Parathyroid adenoma (tissue), 2 donors: Measurements from ENCODE around the gene MAFB.
A peak's percentile ranks its signal among the peaks of the same experiment; 100 is the strongest.

Source experiments
- H2AFZ ChIP-seq: fragments of 300-600 bp; sonication (generic); one replicate; pipeline ENCODE4 v1.7.0; 2017; ENCODE audit warnings: antibody characterized with exemption, mild to moderate bottlenecking
- H3K27ac ChIP-seq: fragments of 300-600 bp; sonication (generic); one replicate; pipeline ENCODE4 v1.7.0; 2017
- H3K27me3 ChIP-seq: fragments of 300-600 bp; sonication (generic); one replicate; pipeline ENCODE4 v1.7.0; 2017; ENCODE audit warnings: low read length; ENCODE audit not compliant: control insufficient read depth, insufficient read depth
- H3K36me3 ChIP-seq: fragments of 300-600 bp; sonication (generic); one replicate; pipeline ENCODE4 v1.7.0; 2017; ENCODE audit warnings: low read length; ENCODE audit not compliant: control insufficient read depth, insufficient read depth
- H3K4me1 ChIP-seq: fragments of 300-600 bp; sonication (generic); one replicate; pipeline ENCODE4 v1.7.0; 2017; ENCODE audit warnings: control low read depth
- H3K4me2 ChIP-seq: fragments of 300-600 bp; sonication (generic); one replicate; pipeline ENCODE4 v1.7.0; 2017; ENCODE audit warnings: low read length
- H3K4me3 ChIP-seq: fragments of 300-600 bp; sonication (generic); one replicate; pipeline ENCODE4 v1.7.0; 2017; ENCODE audit warnings: low read depth, low read length
- H3K79me2 ChIP-seq: fragments of 300-600 bp; sonication (generic); one replicate; pipeline ENCODE4 v1.7.0; 2017; ENCODE audit warnings: control low read depth
- H3K9ac ChIP-seq: fragments of 300-600 bp; sonication (generic); one replicate; pipeline ENCODE4 v1.7.0; 2017; ENCODE audit warnings: mild to moderate bottlenecking
- H3K9me3 ChIP-seq: fragments of 300-600 bp; sonication (generic); one replicate; pipeline ENCODE4 v1.7.0; 2017; ENCODE audit warnings: low read length; ENCODE audit not compliant: control insufficient read depth
- CTCF ChIP-seq: fragments of 300-600 bp; sonication (generic); IDR thresholded peaks from one replicate; pipeline ENCODE4 v1.7.0; 2017; ENCODE audit warnings: antibody characterized with exemption, mild to moderate bottlenecking
- donor health status: primary hyperparathyroidism.

Gene MAFB

GRCh38 chr20:40678286-40678875 is 10.7 kb downstream of the MAFB start:
- Histone ChIP-seq H3K36me3 (no peaks in the 10 kb centered on the region), H3K4me3 (no peak overlapping the region), H3K4me2 (peak overlapping the region; percentile 1), H3K9me3 (no peaks in the 10 kb centered on the region), H3K27me3 (no peaks in the 10 kb centered on the region), H3K9ac (no peak overlapping the region), H2AFZ (no peak overlapping the region), H3K79me2 (peaks cover 15% of the 10 kb centered on the region), H3K27ac (peak overlapping the region; percentile 7), H3K4me1 (peaks cover 47% of the 10 kb centered on the region)
- TF ChIP-seq CTCF = no peak

DNA sequence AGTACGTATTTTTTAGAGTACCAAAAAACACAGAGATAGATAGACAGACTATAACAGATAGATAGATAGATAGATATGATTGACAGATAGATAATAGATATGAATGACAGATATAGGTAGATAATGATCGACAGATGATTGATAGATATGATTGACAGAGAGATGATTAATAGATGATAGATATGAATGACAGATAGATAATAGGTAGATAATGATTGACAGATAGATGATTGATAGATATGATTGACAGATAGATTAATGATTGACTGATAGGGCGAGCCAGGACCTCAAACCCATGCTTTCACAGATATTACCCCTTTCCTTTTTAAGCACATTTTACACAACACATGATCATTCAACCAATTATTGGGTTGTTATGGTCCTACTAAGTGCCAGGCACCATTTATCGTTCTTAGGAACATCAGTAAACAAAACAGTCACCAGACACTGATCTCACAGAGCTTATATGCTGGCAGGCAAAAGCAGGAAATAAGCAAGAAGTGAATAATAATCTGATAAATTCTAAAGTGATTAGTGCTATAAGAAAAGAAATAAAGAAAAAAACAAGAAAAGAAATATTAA is 11.6 kb downstream of the MAFB start:
- Histone ChIP-seq H3K4me1 (peaks cover 54% of the 10 kb centered on the region), H3K9me3 (no peaks in the 10 kb centered on the region), H3K79me2 (peaks cover 15% of the 10 kb centered on the region), H3K9ac (no peak overlapping the region), H3K27me3 (no peaks in the 10 kb centered on the region), H2AFZ (no peak overlapping the region), H3K4me3 (no peak overlapping the region), H3K36me3 (no peaks in the 10 kb centered on the region), H3K4me2 (no peak overlapping the region), H3K27ac (no peak overlapping the region)
- TF ChIP-seq CTCF = no peak

- Histone ChIP-seq H3K9ac (no peak overlapping the region), H3K9me3 (no peaks in the 10 kb centered on the region), H3K27ac (no peak overlapping the region), H3K4me1 (peaks cover 52% of the 10 kb centered on the region), H2AFZ (no peak overlapping the region), H3K4me2 (peak overlapping the region; percentile 31), H3K79me2 (peaks cover 15% of the 10 kb centered on the region), H3K27me3 (no peaks in the 10 kb centered on the region), H3K4me3 (no peak overlapping the region), H3K36me3 (no peaks in the 10 kb centered on the region)
- no peak for TF ChIP-seq CTCF
Measured at GRCh38 chr20:40676491-40677269, 12.4 kb downstream of the MAFB start.

GRCh38 chr20:40675599-40676221 is 13.3 kb downstream of the MAFB start:
- Histone ChIP-seq H3K27me3 (no peaks in the 10 kb centered on the region), H3K4me3 (peak overlapping the region; percentile 4), H3K9ac (no peak overlapping the region), H2AFZ (no peak overlapping the region), H3K27ac (no peak overlapping the region), H3K79me2 (peaks cover 15% of the 10 kb centered on the region), H3K36me3 (no peaks in the 10 kb centered on the region), H3K9me3 (no peaks in the 10 kb centered on the region), H3K4me2 (peak overlapping the region; percentile 31), H3K4me1 (peaks cover 44% of the 10 kb centered on the region)
- no peak for TF ChIP-seq CTCF
